Stimulated activated naive CD8-positive, alpha-beta T cell treated with anti-CD3 and anti-CD28 coated beads, Interleukin-15, Interleukin-2, amounts not matched to agents 100 ng/mL and 50 ng/mL, for 24 hours (primary cell): Measurements from ENCODE around the gene CALML4.
"Not testable (repeated sequence)": the region's sequence is repeated elsewhere in the genome, so short reads cannot be mapped to it uniquely, and the experiment has no call there.

Experiments used
- H3K27ac Mint-ChIP-seq: one replicate; pipeline ENCODE4 v1.8.0; 2021; ENCODE audit warnings: mild to moderate bottlenecking, mixed read lengths
- H3K27me3 Mint-ChIP-seq: one replicate; pipeline ENCODE4 v1.8.0; 2021; ENCODE audit warnings: mixed read lengths
- H3K36me3 Mint-ChIP-seq: one replicate; pipeline ENCODE4 v1.8.0; 2021; ENCODE audit warnings: low read depth, mixed read lengths
- H3K4me1 Mint-ChIP-seq: one replicate; pipeline ENCODE4 v1.8.0; 2021; ENCODE audit warnings: low read depth, mixed read lengths
- H3K4me3 Mint-ChIP-seq: one replicate; pipeline ENCODE4 v1.8.0; 2021; ENCODE audit warnings: mild to moderate bottlenecking, mixed read lengths
- H3K9me3 Mint-ChIP-seq: one replicate; pipeline ENCODE4 v1.8.0; 2021; ENCODE audit warnings: mixed read lengths

The CALML4 gene

DNA sequence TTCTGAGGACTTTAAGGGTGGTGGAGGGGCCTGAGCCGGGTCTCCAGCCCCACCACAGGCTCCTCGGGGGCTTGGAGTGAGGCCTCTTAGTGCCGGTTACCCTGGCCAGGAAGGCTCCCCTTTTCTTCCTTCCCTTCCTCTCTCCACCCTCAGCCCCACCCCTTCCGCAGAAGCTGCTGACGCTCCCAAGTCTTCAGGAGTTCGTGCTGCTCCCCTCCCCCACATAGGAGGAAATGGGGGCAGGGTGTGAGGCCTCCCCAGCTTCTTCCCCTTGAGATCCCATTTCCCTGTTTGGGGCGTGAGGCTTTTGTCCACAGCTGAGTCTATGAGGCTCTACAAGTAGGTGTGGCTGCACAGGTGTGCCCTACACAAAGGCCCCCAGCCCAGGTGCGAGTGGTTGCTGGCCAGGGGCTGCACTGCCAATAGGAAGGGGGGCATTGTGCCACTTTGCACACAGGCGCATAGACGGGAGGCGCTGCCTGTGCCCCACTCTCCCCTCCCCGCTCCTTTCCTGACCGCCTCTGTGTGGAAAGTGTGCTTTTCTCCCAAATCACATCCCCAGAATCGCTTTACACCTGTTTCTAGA lies 915 bp upstream of the CALML4 start:
- Mint-ChIP-seq H3K4me1 (peaks cover 21% of the 10 kb centered on the region), H3K9me3 (no peaks in the 10 kb centered on the region), H3K27me3 (no peaks in the 10 kb centered on the region), H3K27ac (no peak overlapping the region), H3K36me3 (peaks cover 12% of the 10 kb centered on the region), H3K4me3 (no peak overlapping the region)

DNA sequence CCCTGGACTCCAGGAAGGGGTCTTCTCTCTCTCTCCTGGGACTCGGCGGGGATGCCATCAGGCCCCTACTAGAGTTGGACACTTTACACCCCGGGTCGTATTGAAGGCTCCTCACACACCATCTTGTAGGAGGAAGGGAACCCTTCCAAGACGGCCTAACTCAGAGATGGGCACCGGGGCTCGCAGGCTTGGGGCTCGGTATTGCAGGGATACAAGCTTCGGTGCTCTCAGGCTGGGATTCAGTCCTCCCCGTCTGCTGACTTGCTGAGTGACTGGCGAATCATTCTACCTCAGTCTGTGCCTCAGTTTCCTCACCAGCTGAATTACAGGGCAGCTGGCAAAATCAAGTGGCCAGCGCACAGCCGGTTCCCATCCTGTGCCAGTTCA lies 419 bp upstream of the CALML4 start:
- Mint-ChIP-seq H3K27me3 (no peaks in the 10 kb centered on the region), H3K9me3 (no peaks in the 10 kb centered on the region), H3K4me3 (no peak overlapping the region), H3K27ac (no peak overlapping the region), H3K4me1 (peaks cover 21% of the 10 kb centered on the region), H3K36me3 (peaks cover 12% of the 10 kb centered on the region)

DNA sequence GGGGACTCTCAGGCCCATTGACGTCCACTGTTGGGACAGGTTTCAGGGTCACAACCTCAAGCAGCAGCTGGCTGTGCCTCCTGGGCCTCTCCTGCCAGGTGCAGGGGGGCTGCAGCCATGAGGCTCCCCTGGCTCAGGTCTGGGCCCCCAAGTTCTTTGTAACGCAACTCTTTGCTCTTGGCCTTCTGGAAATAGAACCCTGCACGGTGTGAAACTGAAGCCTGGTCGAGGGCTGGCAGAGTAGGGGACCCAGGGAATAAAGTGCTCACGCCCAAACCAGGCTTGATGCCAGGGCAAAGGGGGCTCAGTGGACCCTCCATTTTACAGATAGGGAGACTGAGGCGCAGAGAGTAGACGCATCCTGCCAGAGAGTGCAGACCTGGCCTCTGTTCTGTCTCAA lies 771 bp downstream of the CALML4 start:
- Mint-ChIP-seq H3K27ac (no peak overlapping the region), H3K4me3 (no peak overlapping the region), H3K4me1 (peaks cover 12% of the 10 kb centered on the region), H3K27me3 (no peaks in the 10 kb centered on the region), H3K9me3 (no peaks in the 10 kb centered on the region), H3K36me3 (peaks cover 8% of the 10 kb centered on the region)

GRCh38 chr15:68203956-68204355 lies 1.2 kb downstream of the CALML4 start:
- H3K27ac Mint-ChIP-seq, result no peak overlapping the region

DNA sequence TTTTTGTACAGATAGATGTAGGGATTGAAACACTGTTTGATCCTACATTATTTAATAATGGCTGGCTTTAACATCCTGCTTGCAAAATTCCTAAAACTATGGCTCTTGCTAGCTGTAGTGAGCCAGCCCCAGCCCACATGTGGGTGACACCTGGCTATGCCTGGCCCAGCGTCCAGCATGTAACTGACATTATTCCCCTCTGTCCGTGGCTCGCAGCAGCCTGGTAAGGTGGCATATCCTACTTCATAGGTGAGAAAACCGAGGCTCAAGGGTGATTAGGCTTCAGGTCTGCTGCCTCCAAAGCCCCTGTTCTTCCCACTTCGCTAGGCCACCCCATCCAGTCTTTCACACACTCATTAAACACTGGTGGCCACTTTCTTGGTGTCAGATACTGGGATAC lies 1.6 kb downstream of the CALML4 start:
- Mint-ChIP-seq H3K27ac (no peak overlapping the region), H3K4me3 (no peak overlapping the region), H3K9me3 (no peaks in the 10 kb centered on the region), H3K4me1 (peaks cover 3% of the 10 kb centered on the region), H3K27me3 (no peaks in the 10 kb centered on the region), H3K36me3 (peaks cover 8% of the 10 kb centered on the region)

More at GRCh38 chr15:68203956-68204355, 1.2 kb downstream of the CALML4 start:
- Mint-ChIP-seq H3K4me3 (no peak overlapping the region), H3K36me3 (peaks cover 8% of the 10 kb centered on the region), H3K4me1 (peaks cover 8% of the 10 kb centered on the region), H3K27me3 (no peaks in the 10 kb centered on the region), H3K9me3 (no peaks in the 10 kb centered on the region)

- not testable (repeated sequence) for H3K9me3 Mint-ChIP-seq, H3K27me3 Mint-ChIP-seq, H3K4me3 Mint-ChIP-seq, H3K36me3 Mint-ChIP-seq, H3K27ac Mint-ChIP-seq, H3K4me1 Mint-ChIP-seq
Observed at GRCh38 chr15:68202994-68203393, 2.1 kb downstream of the CALML4 start.

DNA sequence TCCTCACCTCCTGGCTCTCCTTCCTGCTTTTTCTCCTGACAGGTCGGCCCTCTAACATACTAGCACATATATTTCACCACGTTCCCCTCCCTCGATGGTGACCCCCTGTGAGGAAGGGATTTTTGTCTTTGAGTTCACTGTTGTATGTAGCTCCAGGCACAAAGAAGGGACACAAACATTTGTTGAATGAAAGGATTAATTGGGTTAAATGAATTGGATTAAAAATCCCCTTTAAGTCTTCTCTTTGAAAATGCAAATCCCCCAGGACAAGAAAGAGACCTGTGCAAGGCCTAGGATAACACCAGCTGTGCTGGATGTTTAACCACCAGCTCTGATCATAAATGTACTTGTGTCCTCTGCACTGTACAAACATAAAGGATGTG lies 3.3 kb downstream of the CALML4 start:
- H3K27me3 Mint-ChIP-seq, result no peaks in the 10 kb centered on the region
- H3K4me1 Mint-ChIP-seq, result no peaks in the 10 kb centered on the region
- H3K9me3 Mint-ChIP-seq, result no peaks in the 10 kb centered on the region
- H3K27ac Mint-ChIP-seq, result no peak overlapping the region
- H3K36me3 Mint-ChIP-seq, result peaks cover 9% of the 10 kb centered on the region
- H3K4me3 Mint-ChIP-seq, result no peak overlapping the region

- Mint-ChIP-seq H3K4me1 (no peaks in the 10 kb centered on the region), H3K27ac (no peak overlapping the region), H3K36me3 (peaks cover 9% of the 10 kb centered on the region), H3K27me3 (no peaks in the 10 kb centered on the region), H3K9me3 (no peaks in the 10 kb centered on the region), H3K4me3 (no peak overlapping the region)
Observed at GRCh38 chr15:68201153-68201878, 3.8 kb downstream of the CALML4 start.

- Mint-ChIP-seq H3K4me1 (no peaks in the 10 kb centered on the region), H3K27ac (no peak overlapping the region), H3K27me3 (no peaks in the 10 kb centered on the region), H3K4me3 (no peak overlapping the region), H3K9me3 (no peaks in the 10 kb centered on the region), H3K36me3 (peaks cover 9% of the 10 kb centered on the region)
Observed at GRCh38 chr15:68200016-68200861, 4.9 kb downstream of the CALML4 start.

DNA sequence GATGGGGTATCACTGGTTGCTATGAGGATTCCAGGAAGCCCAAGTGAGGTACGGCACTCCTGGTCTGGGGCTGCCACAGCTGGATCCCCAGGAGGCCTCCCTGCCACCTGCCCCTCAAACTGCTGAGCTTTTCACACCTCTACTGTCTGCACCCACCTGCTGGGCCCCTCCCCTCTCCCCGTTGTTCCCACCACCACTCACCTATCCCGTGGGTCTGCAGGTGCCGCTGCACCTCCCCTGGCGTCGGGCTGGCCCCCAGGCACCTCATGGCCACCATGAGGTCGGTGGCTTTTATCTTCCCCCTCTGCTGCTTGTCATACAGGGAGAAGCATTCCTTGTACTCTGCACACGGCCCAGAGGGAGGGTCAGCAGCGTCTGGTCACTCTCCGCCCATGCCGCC lies 5.8 kb downstream of the CALML4 start:
- Mint-ChIP-seq H3K9me3 (no peaks in the 10 kb centered on the region), H3K27me3 (no peaks in the 10 kb centered on the region), H3K4me3 (no peak overlapping the region), H3K4me1 (no peaks in the 10 kb centered on the region), H3K36me3 (peaks cover 17% of the 10 kb centered on the region), H3K27ac (no peak overlapping the region)

- Mint-ChIP-seq H3K4me1 (no peaks in the 10 kb centered on the region), H3K27me3 (no peaks in the 10 kb centered on the region), H3K9me3 (no peaks in the 10 kb centered on the region), H3K4me3 (no peak overlapping the region), H3K36me3 (peaks cover 30% of the 10 kb centered on the region), H3K27ac (peak overlapping the region; percentile 40)
Observed at GRCh38 chr15:68197661-68198437, 7.3 kb downstream of the CALML4 start.

- Mint-ChIP-seq H3K4me1 (no peaks in the 10 kb centered on the region), H3K36me3 (peaks cover 30% of the 10 kb centered on the region), H3K9me3 (no peaks in the 10 kb centered on the region), H3K27ac (no peak overlapping the region), H3K27me3 (no peaks in the 10 kb centered on the region), H3K4me3 (no peak overlapping the region)
Observed at GRCh38 chr15:68197170-68197492, 8.0 kb downstream of the CALML4 start.

DNA sequence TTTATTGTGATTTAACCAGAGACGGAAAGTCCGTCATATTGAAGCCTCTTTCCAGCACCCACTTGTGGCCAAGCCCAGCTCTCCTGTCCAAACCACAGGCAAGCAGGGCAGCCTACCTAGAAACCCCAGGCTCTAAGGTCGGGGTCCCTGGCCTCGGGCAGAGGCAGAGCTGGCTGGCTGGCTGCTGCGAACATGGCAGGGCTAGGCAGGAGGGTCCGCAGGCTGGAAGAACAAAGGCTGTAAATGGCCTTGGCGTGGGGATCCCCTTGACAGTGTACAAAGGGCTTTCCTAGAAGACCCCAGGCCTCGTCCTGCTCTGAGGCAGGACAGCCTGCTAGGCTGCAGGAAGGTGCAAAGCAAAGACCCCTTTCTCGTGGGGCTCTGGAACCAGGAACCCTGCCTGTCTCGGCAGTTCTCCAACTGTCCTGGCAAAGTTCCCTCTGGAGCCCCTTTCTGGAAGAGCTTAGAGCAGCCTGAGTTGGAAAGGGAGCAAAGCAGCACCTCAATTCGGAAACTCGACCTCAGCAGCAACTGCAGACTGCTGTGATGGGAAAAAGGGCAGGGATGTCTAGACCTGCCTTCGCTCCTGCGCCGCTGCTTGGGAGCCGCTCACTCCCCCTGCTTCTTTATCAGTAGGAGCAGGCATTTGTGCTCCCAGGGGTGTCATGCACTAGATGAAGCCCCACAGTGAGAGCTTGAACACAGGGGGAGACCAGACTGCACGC lies 8.5 kb downstream of the CALML4 start:
- H3K4me3 Mint-ChIP-seq, result no peak overlapping the region
- no peaks in the 10 kb centered on the region for H3K4me1 Mint-ChIP-seq
- H3K27ac Mint-ChIP-seq, result no peak overlapping the region
- peaks cover 34% of the 10 kb centered on the region for H3K36me3 Mint-ChIP-seq
- H3K9me3 Mint-ChIP-seq, result no peaks in the 10 kb centered on the region
- no peaks in the 10 kb centered on the region for H3K27me3 Mint-ChIP-seq

- Mint-ChIP-seq H3K27me3 (no peaks in the 10 kb centered on the region), H3K4me1 (no peaks in the 10 kb centered on the region), H3K36me3 (peaks cover 35% of the 10 kb centered on the region), H3K27ac (peak overlapping the region; percentile 34), H3K4me3 (no peak overlapping the region), H3K9me3 (no peaks in the 10 kb centered on the region)
Observed at GRCh38 chr15:68195336-68196112, 9.6 kb downstream of the CALML4 start.
